Smooth muscle cell of the umbilical artery (primary cell): ENCODE data around the gene PCDHGA1. TPM values are rescaled to one million over a fixed set of nuclear protein-coding genes. Genes with fewer than 3 reads are reported as not detected.

Source experiments
- total RNA-seq: library from RNA; depleted of rRNA; stranded (reverse); fragments of >200 nt; gene quantifications from 2 replicates; pipeline ENCODE4 v1.2.3, GENCODE V29; 2014

PCDHGA1 gene
- total RNA-seq, 1 donor from 2014 or later: 0.69 TPM

GRCh38 chr5:141397756-141398551 is 67.6 kb downstream of the PCDHGA1 start, which contains the start of gene PCDHGB5:
PCDHGB5 (plus strand) TSS chr5:141397947; CDS start chr5:141398128, 181 bp downstream.

GRCh38 chr5:141402553-141403243 is 72.4 kb downstream of the PCDHGA1 start, which contains the start of gene PCDHGA9:
PCDHGA9 (plus strand) TSS chr5:141402778; CDS start chr5:141402953, 175 bp downstream.

GRCh38 chr5:141407790-141408505 is 77.6 kb downstream of the PCDHGA1 start, which contains the start of gene PCDHGB6:
PCDHGB6 (plus strand) TSS chr5:141408021; CDS start chr5:141408203, 182 bp downstream.

GRCh38 chr5:141412854-141413539 is 82.7 kb downstream of the PCDHGA1 start, which contains the start of gene PCDHGA10:
PCDHGA10 (plus strand) TSS chr5:141412987; CDS start chr5:141413176, 189 bp downstream.

GRCh38 chr5:141417494-141418172 is 87.3 kb downstream of the PCDHGA1 start, which contains the start of gene PCDHGB7:
PCDHGB7 (plus strand) TSS chr5:141417677; CDS start chr5:141417860, 183 bp downstream.

GRCh38 chr5:141420855-141421488 is 90.7 kb downstream of the PCDHGA1 start, which contains the start of gene PCDHGA11:
PCDHGA11 (plus strand) TSS chr5:141421051; CDS start chr5:141421228, 177 bp downstream.

DNA sequence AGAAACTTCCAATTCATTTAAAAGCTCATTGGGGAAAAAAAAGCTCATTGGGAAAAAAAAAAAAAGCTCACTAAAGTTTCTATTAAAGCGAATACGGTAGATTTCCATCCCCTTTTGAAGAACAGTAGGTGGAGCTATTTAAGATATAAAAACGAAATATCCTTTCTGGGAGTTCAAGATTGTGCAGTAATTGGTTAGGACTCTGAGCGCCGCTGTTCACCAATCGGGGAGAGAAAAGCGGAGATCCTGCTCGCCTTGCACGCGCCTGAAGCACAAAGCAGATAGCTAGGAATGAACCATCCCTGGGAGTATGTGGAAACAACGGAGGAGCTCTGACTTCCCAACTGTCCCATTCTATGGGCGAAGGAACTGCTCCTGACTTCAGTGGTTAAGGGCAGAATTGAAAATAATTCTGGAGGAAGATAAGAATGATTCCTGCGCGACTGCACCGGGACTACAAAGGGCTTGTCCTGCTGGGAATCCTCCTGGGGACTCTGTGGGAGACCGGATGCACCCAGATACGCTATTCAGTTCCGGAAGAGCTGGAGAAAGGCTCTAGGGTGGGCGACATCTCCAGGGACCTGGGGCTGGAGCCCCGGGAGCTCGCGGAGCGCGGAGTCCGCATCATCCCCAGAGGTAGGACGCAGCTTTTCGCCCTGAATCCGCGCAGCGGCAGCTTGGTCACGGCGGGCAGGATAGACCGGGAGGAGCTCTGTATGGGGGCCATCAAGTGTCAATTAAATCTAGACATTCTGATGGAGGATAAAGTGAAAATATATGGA is 100.2 kb downstream of the PCDHGA1 start, which contains the start of gene PCDHGA12:
Gene PCDHGA12, plus strand, starts transcription at position 176 of the 782 bp plus-strand sequence. Its CDS starts 253 bp downstream, at position 429.

DNA sequence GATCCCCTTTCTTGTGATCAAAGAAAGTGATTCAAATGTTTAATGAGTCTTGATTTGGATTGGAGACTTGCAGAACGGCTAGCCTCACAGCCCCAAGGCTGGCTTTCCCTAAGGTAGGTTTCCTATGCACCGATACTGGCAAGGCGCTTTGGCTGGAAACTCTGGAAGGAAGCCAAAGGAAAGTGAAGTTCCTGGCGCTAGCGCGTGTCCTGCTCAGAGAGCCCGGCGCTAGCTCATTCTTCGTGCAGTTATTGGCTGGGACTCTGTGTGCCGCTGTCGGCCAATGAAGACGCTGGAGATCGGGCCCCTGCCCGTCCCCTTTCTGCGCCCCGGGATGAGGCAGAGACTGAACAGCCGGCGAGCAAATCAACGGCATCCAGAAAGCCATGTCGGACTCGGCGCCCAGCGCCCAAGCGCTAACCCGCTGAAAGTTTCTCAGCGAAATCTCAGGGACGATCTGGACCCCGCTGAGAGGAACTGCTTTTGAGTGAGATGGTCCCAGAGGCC is 145.4 kb downstream of the PCDHGA1 start, which contains the start of gene PCDHGC3:
Gene PCDHGC3, plus strand, starts transcription at position 342 of the 507 bp plus-strand sequence. Its CDS starts 151 bp downstream, at position 493.

GRCh38 chr5:141484641-141485311 is 154.5 kb downstream of the PCDHGA1 start, which contains the start of gene PCDHGC4:
PCDHGC4 (plus strand) TSS chr5:141485030; CDS start chr5:141485174, 144 bp downstream.

DNA sequence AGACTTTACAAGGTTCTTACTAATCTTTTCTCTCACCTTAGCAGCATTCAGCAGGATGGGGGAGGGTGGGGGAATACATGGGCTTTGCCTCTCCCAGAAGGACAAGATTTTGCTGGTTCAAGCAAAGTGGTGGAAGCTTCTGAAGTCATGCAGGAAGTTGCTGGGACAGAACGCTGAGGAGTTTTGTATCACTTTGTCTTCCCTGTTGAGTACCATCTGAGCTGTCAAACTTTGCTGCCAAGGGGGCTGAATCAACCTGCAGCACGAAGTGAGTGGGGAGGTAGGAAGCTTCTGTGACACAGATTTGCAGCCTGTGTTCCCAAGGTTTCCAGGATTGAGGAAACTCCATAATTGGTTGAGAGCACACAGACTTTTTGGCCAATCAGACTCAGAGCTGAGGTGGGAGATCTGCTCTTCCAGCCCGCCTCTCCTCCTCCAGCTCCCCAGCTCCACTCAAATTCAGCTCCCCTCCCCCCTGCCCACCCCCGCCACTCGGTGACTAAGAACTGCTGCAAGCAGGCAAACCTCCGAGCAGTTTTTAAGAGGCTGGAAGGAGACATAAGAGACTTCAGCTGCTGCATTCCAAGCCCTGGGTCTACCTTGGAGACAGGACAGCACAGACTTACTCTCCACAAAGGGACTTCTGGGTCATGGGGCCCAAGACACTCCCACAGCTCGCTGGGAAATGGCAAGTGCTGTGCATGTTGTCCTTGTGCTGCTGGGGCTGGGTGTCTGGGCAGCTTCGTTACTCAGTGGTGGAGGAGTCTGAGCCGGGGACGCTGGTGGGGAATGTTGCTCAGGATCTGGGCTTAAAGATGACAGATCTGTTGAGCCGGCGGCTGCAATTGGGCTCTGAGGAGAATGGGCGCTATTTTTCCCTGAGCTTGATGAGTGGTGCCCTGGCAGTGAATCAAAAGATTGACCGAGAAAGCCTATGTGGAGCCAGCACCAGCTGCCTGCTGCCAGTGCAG is 158.6 kb downstream of the PCDHGA1 start, which contains the start of gene PCDHGC5:
Gene PCDHGC5, plus strand, starts transcription at position 491 of the 971 bp plus-strand sequence. Its CDS starts 160 bp downstream, at position 651.

Other genes starting within 250 kb of the PCDHGA1 start
- 0.59 and 0.74 TPM in 2 replicates for gene PCDHB2, start 235.9 kb upstream of the PCDHGA1 start, total RNA-seq
- 0.09 and 0.30 TPM in 2 replicates for gene PCDHB3, start 230.0 kb upstream of the PCDHGA1 start, total RNA-seq
- gene PCDHB4, start 208.7 kb upstream of the PCDHGA1 start, total RNA-seq: under 0.01 and 0.09 TPM in 2 replicates
- gene PCDHB5, start 195.3 kb upstream of the PCDHGA1 start, total RNA-seq: 0.60 and 1.8 TPM in 2 replicates
- 0.14 and 0.30 TPM in 2 replicates for gene PCDHB6, start 180.5 kb upstream of the PCDHGA1 start, total RNA-seq
- gene PCDHB7, start 157.9 kb upstream of the PCDHGA1 start, total RNA-seq: 0.18 and 0.89 TPM in 2 replicates
- 0.05 and 0.89 TPM in 2 replicates for gene PCDHB8, start 152.7 kb upstream of the PCDHGA1 start, total RNA-seq
- 0.09 and 0.30 TPM in 2 replicates for gene PCDHB16, start 148.1 kb upstream of the PCDHGA1 start, total RNA-seq
- gene PCDHB9, start 143.4 kb upstream of the PCDHGA1 start, total RNA-seq: 0.18 and 0.30 TPM in 2 replicates
- gene PCDHB10, start 138.2 kb upstream of the PCDHGA1 start, total RNA-seq: 0.42 and 0.59 TPM in 2 replicates
- gene PCDHB11, start 130.9 kb upstream of the PCDHGA1 start, total RNA-seq: 0.05 and 0.30 TPM in 2 replicates
- gene PCDHB12, start 121.8 kb upstream of the PCDHGA1 start, total RNA-seq: 0.05 and 0.30 TPM in 2 replicates
- gene PCDHB13, start 116.6 kb upstream of the PCDHGA1 start, total RNA-seq: 0.28 and 0.89 TPM in 2 replicates
- 0.42 and 1.5 TPM in 2 replicates for gene PCDHB14, start 107.2 kb upstream of the PCDHGA1 start, total RNA-seq
- 0.28 and 0.59 TPM in 2 replicates for gene PCDHB15, start 85.1 kb upstream of the PCDHGA1 start, total RNA-seq
- gene SLC25A2, start 26.5 kb upstream of the PCDHGA1 start, total RNA-seq: 0.28 and 0.30 TPM in 2 replicates
- 79.9 and 81.4 TPM in 2 replicates for gene TAF7, start 9.7 kb upstream of the PCDHGA1 start, total RNA-seq
- gene PCDHGA2, start 8.2 kb downstream of the PCDHGA1 start, total RNA-seq: 3.5 and 3.9 TPM in 2 replicates
- gene PCDHGA3, start 13.3 kb downstream of the PCDHGA1 start, total RNA-seq: 1.6 and 2.1 TPM in 2 replicates
- gene PCDHGB1, start 19.6 kb downstream of the PCDHGA1 start, total RNA-seq: 3.3 TPM in 2 replicates
- 5.8 and 6.5 TPM in 2 replicates for gene PCDHGA4, start 24.5 kb downstream of the PCDHGA1 start, total RNA-seq
- 2.1 and 2.4 TPM in 2 replicates for gene PCDHGB2, start 29.5 kb downstream of the PCDHGA1 start, total RNA-seq
- 0.89 and 0.92 TPM in 2 replicates for gene PCDHGA5, start 33.6 kb downstream of the PCDHGA1 start, total RNA-seq
- gene PCDHGB3, start 39.7 kb downstream of the PCDHGA1 start, total RNA-seq: 6.5 and 6.8 TPM in 2 replicates
- gene PCDHGA6, start 43.4 kb downstream of the PCDHGA1 start, total RNA-seq: 3.2 and 4.2 TPM in 2 replicates
- 4.2 and 6.8 TPM in 2 replicates for gene PCDHGA7, start 52.2 kb downstream of the PCDHGA1 start, total RNA-seq
- 25.5 and 27.3 TPM in 2 replicates for gene PCDHGB4, start 57.2 kb downstream of the PCDHGA1 start, total RNA-seq
- gene PCDHGA8, start 62.1 kb downstream of the PCDHGA1 start, total RNA-seq: 2.8 and 3.0 TPM in 2 replicates
- 30.9 and 34.3 TPM in 2 replicates for gene PCDHGB5, start 67.4 kb downstream of the PCDHGA1 start, total RNA-seq
- gene PCDHGA9, start 72.3 kb downstream of the PCDHGA1 start, total RNA-seq: 3.6 and 4.5 TPM in 2 replicates
- gene PCDHGB6, start 77.5 kb downstream of the PCDHGA1 start, total RNA-seq: 2.4 and 2.8 TPM in 2 replicates
- gene PCDHGA10, start 82.5 kb downstream of the PCDHGA1 start, total RNA-seq: 6.8 and 8.6 TPM in 2 replicates
- gene PCDHGB7, start 87.2 kb downstream of the PCDHGA1 start, total RNA-seq: 8.3 and 10.1 TPM in 2 replicates
- gene PCDHGA11, start 90.5 kb downstream of the PCDHGA1 start, total RNA-seq: 12.5 and 19.4 TPM in 2 replicates
- gene PCDHGA12, start 100.0 kb downstream of the PCDHGA1 start, total RNA-seq: 16.3 and 33.7 TPM in 2 replicates
- 38.6 and 69.3 TPM in 2 replicates for gene PCDHGC3, start 145.5 kb downstream of the PCDHGA1 start, total RNA-seq
- 2.4 and 3.5 TPM in 2 replicates for gene PCDHGC4, start 154.5 kb downstream of the PCDHGA1 start, total RNA-seq
- gene PCDHGC5, start 158.6 kb downstream of the PCDHGA1 start, total RNA-seq: 2.4 and 10.2 TPM in 2 replicates